ENCODE results near the gene SPNS3. TPM values are rescaled to one million over a fixed set of nuclear protein-coding genes. Genes with fewer than 3 reads are reported as not detected.

SPNS3 gene
- total RNA-seq, 5 donors from 2014 or later (not counting 1 experiment from before 2014, with no cell fraction given) = 2.3 to 5.4 (median 4.6) TPM

- Mint-ChIP-seq H3K27me3 (no peaks in the 10 kb centered on the region), H3K4me1 (peaks cover 4 to 6% (median 5%) of the 10 kb centered on the region in 3 donors), H3K9me3 (no peaks in the 10 kb centered on the region), H3K36me3 (no peaks in the 10 kb centered on the region), H3K27ac (no peak overlapping the region), H3K4me3 (no peak overlapping the region)
- Histone ChIP-seq H3K9me3 (no peaks in the 10 kb centered on the region), H3K4me1 (ENCODE audit: control insufficient read depth in 1 of 2, extremely low read depth in 1 of 2, insufficient read depth in 2 of 2, low read length in 2 of 2) (peaks cover 0 to 7% of the 10 kb centered on the region in 2 experiments), H3K36me3 (ENCODE audit: control insufficient read depth in 2 of 2, extremely low read depth in 1 of 2, insufficient read depth in 1 of 2, low read length in 1 of 2) (peaks cover 0 to 3% of the 10 kb centered on the region in 2 donors), H3K27ac (ENCODE audit: low read length) (no peak overlapping the region), H3K27me3 (replicated peaks in 1 of 2; ENCODE audit: control insufficient read depth in 2 of 2, extremely low read depth in 1 of 2, insufficient read depth in 2 of 2, low read length in 1 of 2) (peaks cover 0 to 5% of the 10 kb centered on the region in 2 experiments), H3K4me3 (ENCODE audit: control insufficient read depth in 1 of 2, extremely low read depth in 1 of 2, low read length in 1 of 2) (no peak overlapping the region)
- ChIA-PET POLR2A (no interaction called here), CTCF (no interaction called here)
- 93% methylated on average over 6 of the region's 9 CpGs for WGBS (ENCODE audit: insufficient coverage)
- DNase-seq = no peak
- no peak for ATAC-seq (replicated peaks in 1 of 4)
These were observed 41.3 kb downstream of the SPNS3 start for GRCh38 chr17:4475001-4475400.

DNA sequence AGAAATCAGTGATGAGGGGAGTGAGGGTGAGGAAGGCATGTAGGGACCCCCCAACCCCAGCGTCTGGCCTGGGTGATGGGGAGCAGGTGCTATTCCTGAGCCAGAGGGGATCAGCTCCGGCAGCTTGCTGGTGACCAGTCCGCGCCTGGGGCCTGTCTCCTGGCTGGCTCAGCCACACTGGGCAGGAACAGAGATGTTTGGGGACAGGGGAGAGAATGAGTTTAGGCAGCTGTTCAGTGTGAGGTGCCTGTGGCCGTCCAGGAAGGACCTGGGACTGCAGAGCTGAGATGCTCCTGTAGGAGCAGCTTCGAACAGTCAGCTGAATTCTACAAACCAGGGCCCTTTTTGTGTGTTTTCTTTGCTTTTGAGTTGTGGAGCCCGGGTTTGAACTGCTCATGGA lies 41.7 kb downstream of the SPNS3 start:
- ATAC-seq (replicated peaks in 1 of 4) = no peak
- ChIA-PET CTCF (no interaction called here), POLR2A (no interaction called here)
- Mint-ChIP-seq H3K4me1 (peaks cover 5 to 10% (median 7%) of the 10 kb centered on the region in 3 donors), H3K27ac (no peak overlapping the region), H3K27me3 (no peaks in the 10 kb centered on the region), H3K36me3 (no peaks in the 10 kb centered on the region), H3K4me3 (no peak overlapping the region), H3K9me3 (no peaks in the 10 kb centered on the region)
- Histone ChIP-seq H3K4me3 (ENCODE audit: control insufficient read depth in 1 of 2, extremely low read depth in 1 of 2, low read length in 1 of 2) (no peak overlapping the region), H3K27ac (ENCODE audit: low read length) (no peak overlapping the region), H3K4me1 (ENCODE audit: control insufficient read depth in 1 of 2, extremely low read depth in 1 of 2, insufficient read depth in 2 of 2, low read length in 2 of 2) (peaks cover 3 to 11% of the 10 kb centered on the region in 2 experiments), H3K9me3 (no peaks in the 10 kb centered on the region), H3K27me3 (replicated peaks in 1 of 2; ENCODE audit: control insufficient read depth in 2 of 2, extremely low read depth in 1 of 2, insufficient read depth in 2 of 2, low read length in 1 of 2) (peaks cover 0 to 5% of the 10 kb centered on the region in 2 experiments), H3K36me3 (ENCODE audit: control insufficient read depth in 2 of 2, extremely low read depth in 1 of 2, insufficient read depth in 1 of 2, low read length in 1 of 2) (peaks cover 0 to 3% of the 10 kb centered on the region in 2 donors)
- no peak for DNase-seq
- WGBS (ENCODE audit: insufficient coverage) = 91% methylated on average over 6 of the region's 7 CpGs

- Histone ChIP-seq H3K9me3 (no peaks in the 10 kb centered on the region), H3K4me1 (ENCODE audit: control insufficient read depth in 1 of 2, extremely low read depth in 1 of 2, insufficient read depth in 2 of 2, low read length in 2 of 2) (peaks cover 7 to 17% of the 10 kb centered on the region in 2 experiments), H3K36me3 (ENCODE audit: control insufficient read depth in 2 of 2, extremely low read depth in 1 of 2, insufficient read depth in 1 of 2, low read length in 1 of 2) (peaks cover 0 to 3% of the 10 kb centered on the region in 2 donors), H3K27me3 (replicated peaks in 1 of 2; ENCODE audit: control insufficient read depth in 2 of 2, extremely low read depth in 1 of 2, insufficient read depth in 2 of 2, low read length in 1 of 2) (peaks cover 0 to 5% of the 10 kb centered on the region in 2 experiments), H3K27ac (ENCODE audit: low read length) (no peak overlapping the region), H3K4me3 (ENCODE audit: control insufficient read depth in 1 of 2, extremely low read depth in 1 of 2, low read length in 1 of 2) (no peak overlapping the region)
- DNase-seq (no peak), ATAC-seq (replicated peaks in 1 of 4) (no peak)
- 89% methylated on average over 14 of the region's 14 CpGs for WGBS (ENCODE audit: insufficient coverage)
- Mint-ChIP-seq H3K27ac (no peak overlapping the region), H3K27me3 (no peaks in the 10 kb centered on the region), H3K4me3 (no peak overlapping the region), H3K36me3 (no peaks in the 10 kb centered on the region), H3K4me1 (peaks cover 8 to 16% (median 11%) of the 10 kb centered on the region in 3 donors), H3K9me3 (no peaks in the 10 kb centered on the region)
- ChIA-PET CTCF (no interaction called here), POLR2A (no interaction called here)
These were observed 42.3 kb downstream of the SPNS3 start for GRCh38 chr17:4476017-4476416.

DNA sequence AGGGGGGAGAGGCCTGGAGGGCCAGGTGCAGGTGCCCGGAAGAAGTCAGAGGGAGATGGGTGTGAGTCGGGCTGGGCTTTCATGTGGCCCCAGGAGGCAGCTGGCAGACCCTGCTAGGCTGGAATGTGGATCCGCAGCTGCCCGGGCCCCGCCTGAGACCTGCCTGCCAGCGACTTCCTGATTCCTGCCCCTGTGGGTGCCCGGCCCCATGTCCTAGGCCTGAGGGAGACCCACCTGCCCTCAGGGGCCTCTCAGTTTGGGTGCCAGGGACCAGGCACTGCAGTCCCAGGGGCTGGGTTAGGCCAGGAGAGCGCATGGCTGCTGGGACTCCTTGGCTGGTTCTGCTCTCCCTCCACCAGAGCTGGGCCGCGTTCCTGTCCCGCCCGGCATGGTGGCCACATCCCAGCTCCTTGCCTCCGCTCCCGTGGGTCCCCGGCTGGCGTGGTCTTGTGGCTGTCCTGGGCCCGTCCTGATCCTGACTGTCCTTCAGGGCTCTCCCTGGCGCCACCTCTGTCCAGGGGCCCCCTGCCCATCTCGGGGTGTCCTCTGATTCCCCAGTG lies 42.9 kb downstream of the SPNS3 start:
- H3K36me3 Mint-ChIP-seq = no peaks in the 10 kb centered on the region
- H3K27ac Mint-ChIP-seq = no peak overlapping the region
- peaks cover 14 to 22% (median 17%) of the 10 kb centered on the region in 3 donors for H3K4me1 Mint-ChIP-seq
- Histone ChIP-seq H3K27ac (ENCODE audit: low read length) (no peak overlapping the region), H3K4me3 (ENCODE audit: control insufficient read depth in 1 of 2, extremely low read depth in 1 of 2, low read length in 1 of 2) (no peak overlapping the region), H3K27me3 (replicated peaks in 1 of 2; ENCODE audit: control insufficient read depth in 2 of 2, extremely low read depth in 1 of 2, insufficient read depth in 2 of 2, low read length in 1 of 2) (peaks cover 0 to 5% of the 10 kb centered on the region in 2 experiments), H3K36me3 (ENCODE audit: control insufficient read depth in 2 of 2, extremely low read depth in 1 of 2, insufficient read depth in 1 of 2, low read length in 1 of 2) (peaks cover 0 to 3% of the 10 kb centered on the region in 2 donors), H3K9me3 (no peaks in the 10 kb centered on the region), H3K4me1 (ENCODE audit: control insufficient read depth in 1 of 2, extremely low read depth in 1 of 2, insufficient read depth in 2 of 2, low read length in 2 of 2) (peaks cover 12 to 23% of the 10 kb centered on the region in 2 experiments)
- no peaks in the 10 kb centered on the region for H3K27me3 Mint-ChIP-seq
- 73% methylated on average over 19 of the region's 19 CpGs for WGBS (ENCODE audit: insufficient coverage)
- DNase-seq (no peak), ATAC-seq (replicated peaks in 1 of 4) (no peak)
- no peak overlapping the region for H3K4me3 Mint-ChIP-seq
- POLR2A ChIA-PET = no interaction called here
- H3K9me3 Mint-ChIP-seq = no peaks in the 10 kb centered on the region
- CTCF ChIA-PET = no interaction called here

- 75% methylated on average over 9 of the region's 10 CpGs for WGBS (ENCODE audit: insufficient coverage)
- Histone ChIP-seq H3K36me3 (ENCODE audit: control insufficient read depth in 2 of 2, extremely low read depth in 1 of 2, insufficient read depth in 1 of 2, low read length in 1 of 2) (peaks cover 0 to 3% of the 10 kb centered on the region in 2 donors), H3K27ac (ENCODE audit: low read length) (no peak overlapping the region), H3K4me3 (ENCODE audit: control insufficient read depth in 1 of 2, extremely low read depth in 1 of 2, low read length in 1 of 2) (no peak overlapping the region), H3K9me3 (no peaks in the 10 kb centered on the region), H3K27me3 (replicated peaks in 1 of 2; ENCODE audit: control insufficient read depth in 2 of 2, extremely low read depth in 1 of 2, insufficient read depth in 2 of 2, low read length in 1 of 2) (peaks cover 0 to 5% of the 10 kb centered on the region in 2 experiments), H3K4me1 (ENCODE audit: control insufficient read depth in 1 of 2, extremely low read depth in 1 of 2, insufficient read depth in 2 of 2, low read length in 2 of 2) (peaks cover 13 to 30% of the 10 kb centered on the region in 2 experiments)
- ChIA-PET POLR2A (interaction anchor here in 1 of 2 donors (0.6 kb wide), 1 partner anchor 134 kb away, joined by 3 read pairs; no protein-coding TSS in a partner anchor), CTCF (no interaction called here)
- Mint-ChIP-seq H3K4me1 (peaks cover 21 to 29% (median 21%) of the 10 kb centered on the region in 3 donors), H3K4me3 (no peak overlapping the region), H3K27me3 (no peaks in the 10 kb centered on the region), H3K27ac (no peak overlapping the region), H3K9me3 (no peaks in the 10 kb centered on the region), H3K36me3 (no peaks in the 10 kb centered on the region)
- DNase-seq (no peak), ATAC-seq (replicated peaks in 1 of 4) (no peak)
These were observed 43.6 kb downstream of the SPNS3 start for GRCh38 chr17:4477255-4477791.

DNA sequence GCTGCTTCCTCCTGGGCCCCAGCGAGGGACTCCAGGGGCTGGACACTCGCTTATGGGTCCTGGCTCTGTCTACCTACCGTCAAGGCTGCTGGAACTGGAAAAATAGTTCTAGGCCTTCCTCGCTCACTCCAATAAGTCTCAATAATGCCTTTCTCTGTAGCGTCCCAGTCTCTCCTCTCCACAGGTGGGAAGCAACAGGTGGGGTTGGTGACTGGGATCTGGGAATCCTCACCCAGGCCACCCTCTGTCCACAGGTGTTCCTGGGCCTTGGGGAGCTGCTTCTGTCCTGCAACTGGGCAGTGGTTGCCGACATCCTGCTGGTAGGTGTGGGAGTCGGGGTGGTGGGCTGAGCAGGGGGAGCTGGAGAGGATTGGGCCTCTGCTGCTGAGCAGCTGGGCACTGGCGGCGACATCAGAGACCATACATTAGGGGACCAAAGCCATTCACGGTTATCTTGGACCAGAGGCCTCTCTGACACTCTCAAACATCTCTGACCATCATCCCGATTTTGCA lies 44.6 kb downstream of the SPNS3 start:
- Histone ChIP-seq H3K36me3 (ENCODE audit: control insufficient read depth in 2 of 2, extremely low read depth in 1 of 2, insufficient read depth in 1 of 2, low read length in 1 of 2) (peaks cover 0 to 3% of the 10 kb centered on the region in 2 donors), H3K27me3 (replicated peaks in 1 of 2; ENCODE audit: control insufficient read depth in 2 of 2, extremely low read depth in 1 of 2, insufficient read depth in 2 of 2, low read length in 1 of 2) (peaks cover 0 to 5% of the 10 kb centered on the region in 2 experiments), H3K4me1 (ENCODE audit: control insufficient read depth in 1 of 2, extremely low read depth in 1 of 2, insufficient read depth in 2 of 2, low read length in 2 of 2) (peaks cover 13 to 40% of the 10 kb centered on the region in 2 experiments), H3K9me3 (no peaks in the 10 kb centered on the region), H3K27ac (ENCODE audit: low read length) (no peak overlapping the region), H3K4me3 (ENCODE audit: control insufficient read depth in 1 of 2, extremely low read depth in 1 of 2, low read length in 1 of 2) (no peak overlapping the region)
- no peaks in the 10 kb centered on the region for H3K36me3 Mint-ChIP-seq
- ATAC-seq (replicated peaks in 1 of 4) = no peak
- no peak overlapping the region for H3K27ac Mint-ChIP-seq
- no peak overlapping the region for H3K4me3 Mint-ChIP-seq
- WGBS (ENCODE audit: insufficient coverage) = 92% methylated on average over 5 of the region's 11 CpGs
- ChIA-PET CTCF (no interaction called here), POLR2A (no interaction called here)
- no peak for DNase-seq
- no peaks in the 10 kb centered on the region for H3K27me3 Mint-ChIP-seq
- H3K9me3 Mint-ChIP-seq = no peaks in the 10 kb centered on the region
- peaks cover 27 to 36% (median 28%) of the 10 kb centered on the region in 3 donors for H3K4me1 Mint-ChIP-seq

Data from T-cell (primary cell).